DLD1 (cell line): ENCODE data around the gene TDRD1.
"Not testable (repeated sequence)": the region's sequence is repeated elsewhere in the genome, so short reads cannot be mapped to it uniquely, and the experiment has no call there.

Source experiments
- in situ Hi-C: cut with HindIII; loops from 2 replicates; pipeline ENCODE4 v1.10.0; 2017; ENCODE audit warnings: low sequenced_read_pairs

TDRD1 gene

GRCh38 chr10:114179148-114179547 is at the start of gene TDRD1:
Gene TDRD1, plus strand, starts transcription at chr10:114179353. Its CDS starts 8,479 bp downstream, at chr10:114187832.
- in situ Hi-C loops, result no loop called here

DNA sequence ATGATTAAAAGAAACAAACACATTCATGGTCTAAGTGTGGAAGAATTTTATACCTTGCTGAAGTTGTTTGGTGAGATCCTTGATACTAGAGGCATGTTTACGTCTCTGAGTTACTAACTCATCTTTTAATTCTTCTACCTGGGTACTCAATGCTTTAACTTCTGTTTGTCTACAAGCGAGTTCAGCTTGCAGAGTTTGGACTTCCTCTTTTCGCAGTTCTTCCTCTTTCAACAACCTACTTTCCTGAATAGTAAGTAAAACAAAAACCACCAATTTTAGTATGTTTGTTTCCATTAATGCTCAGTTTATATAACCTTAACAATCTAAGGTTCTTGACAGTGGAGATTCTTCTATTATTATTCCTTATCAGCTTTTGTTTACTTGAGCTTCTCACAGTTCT is 48.1 kb upstream of the TDRD1 start:
- in situ Hi-C loops, result no loop called here

- in situ Hi-C loops, result no loop called here
Measured at GRCh38 chr10:114135476-114135875, 43.7 kb upstream of the TDRD1 start.

DNA sequence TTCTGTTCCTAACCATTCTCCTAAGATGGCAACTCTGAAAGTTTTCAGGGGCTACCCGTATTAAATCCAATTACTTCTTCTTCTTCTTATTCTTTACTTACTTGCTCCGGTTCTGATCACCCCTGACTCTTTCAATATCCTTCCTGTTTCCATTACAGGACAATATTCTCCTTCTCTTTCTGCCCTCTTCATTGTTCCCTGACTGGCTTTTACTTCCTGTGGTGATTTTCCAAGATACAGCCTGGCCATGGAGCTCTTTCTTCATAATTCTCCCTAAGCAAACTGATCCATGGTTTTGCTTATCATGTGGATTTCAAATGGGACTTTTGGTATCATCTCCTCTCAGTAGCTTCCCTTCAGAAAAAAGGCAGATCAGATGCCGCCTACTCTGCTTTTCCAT is 40.6 kb upstream of the TDRD1 start:
- in situ Hi-C loops, result no loop called here

GRCh38 chr10:114140036-114140435 is 39.1 kb upstream of the TDRD1 start:
- in situ Hi-C loops, result no loop called here

DNA sequence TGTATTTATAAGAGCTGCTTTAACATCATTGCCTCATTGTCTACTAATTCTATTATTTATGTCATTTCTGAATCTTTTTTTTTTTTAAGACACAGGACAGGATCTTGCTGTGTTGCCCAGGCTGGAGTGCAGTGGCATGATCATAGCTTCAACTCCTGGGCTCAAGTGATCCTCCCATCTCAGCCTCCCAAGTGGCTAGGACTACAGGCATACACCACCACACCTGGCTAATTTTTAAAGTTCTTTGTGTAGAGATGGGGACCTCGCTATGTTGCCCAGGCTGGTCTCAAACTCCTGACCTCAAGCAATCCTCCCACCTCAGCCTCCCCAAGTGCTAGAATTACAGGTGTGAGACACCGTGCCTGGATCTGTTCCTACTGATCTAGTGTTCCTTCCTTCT is 38.3 kb upstream of the TDRD1 start:
- in situ Hi-C loops, result not testable (repeated sequence)

- in situ Hi-C loops, result no loop called here
Measured at GRCh38 chr10:114142018-114142417, 37.1 kb upstream of the TDRD1 start.

- in situ Hi-C loops, result no loop called here
Measured at GRCh38 chr10:114143160-114143559, 36.0 kb upstream of the TDRD1 start.

DNA sequence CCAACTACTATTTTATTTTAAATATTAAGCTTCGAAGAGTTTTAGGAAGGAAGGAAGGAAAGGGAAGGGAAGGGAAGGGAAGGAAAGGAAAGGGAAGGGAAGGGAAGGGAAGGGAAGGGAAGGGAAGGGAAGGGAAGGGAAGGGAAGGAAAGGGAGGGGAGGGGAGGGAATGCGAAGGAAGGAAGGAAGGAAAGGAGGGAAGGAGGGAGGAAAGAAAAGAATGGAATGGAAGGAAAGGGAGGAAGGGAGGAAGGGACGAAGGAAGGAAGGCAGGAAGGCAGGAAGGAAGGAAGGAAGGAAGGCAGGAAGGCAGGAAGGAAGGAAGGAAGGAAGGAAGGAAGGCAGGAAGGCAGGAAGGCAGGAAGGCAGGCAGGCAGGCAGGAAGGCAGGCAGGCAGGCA is 29.7 kb upstream of the TDRD1 start:
- in situ Hi-C loops, result not testable (repeated sequence)

DNA sequence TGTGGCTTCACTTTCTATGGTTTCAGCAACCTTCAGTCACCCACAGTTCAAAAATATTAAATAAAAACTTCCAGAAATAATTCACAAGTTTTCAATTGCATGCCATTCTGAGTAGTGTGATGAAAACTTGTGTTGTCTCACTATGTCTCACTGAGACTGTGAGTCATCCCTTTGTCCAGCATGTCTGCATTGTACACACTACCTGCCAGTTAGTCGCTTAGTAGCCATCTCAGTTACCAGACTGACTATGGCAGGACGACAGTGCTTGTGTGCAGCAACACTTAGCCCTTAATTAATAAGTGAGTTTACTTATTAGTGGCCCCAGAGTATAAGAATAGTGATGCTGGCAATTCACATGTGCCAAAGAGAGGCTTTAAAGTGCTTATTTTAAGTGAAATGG is 27.7 kb upstream of the TDRD1 start:
- in situ Hi-C loops, result no loop called here

DNA sequence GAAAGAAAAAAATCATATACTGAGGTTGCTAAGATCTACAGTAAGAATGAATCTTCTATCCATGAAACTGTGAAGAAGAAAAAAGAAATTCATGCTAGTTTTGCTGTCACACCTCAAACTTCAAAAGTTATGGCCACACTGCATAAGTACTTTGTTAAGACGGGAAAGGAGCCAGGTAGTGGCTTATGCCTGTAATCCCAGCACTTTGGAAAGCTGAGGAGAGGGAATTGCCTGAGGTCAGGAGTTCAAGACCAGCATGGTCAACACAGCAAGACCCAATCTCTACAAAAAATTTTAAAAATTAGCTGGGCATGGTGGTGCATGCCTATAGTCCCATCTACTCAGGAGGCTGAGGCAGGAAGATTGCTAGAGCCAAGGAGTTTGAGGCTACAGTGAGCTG is 27.3 kb upstream of the TDRD1 start:
- in situ Hi-C loops, result no loop called here

DNA sequence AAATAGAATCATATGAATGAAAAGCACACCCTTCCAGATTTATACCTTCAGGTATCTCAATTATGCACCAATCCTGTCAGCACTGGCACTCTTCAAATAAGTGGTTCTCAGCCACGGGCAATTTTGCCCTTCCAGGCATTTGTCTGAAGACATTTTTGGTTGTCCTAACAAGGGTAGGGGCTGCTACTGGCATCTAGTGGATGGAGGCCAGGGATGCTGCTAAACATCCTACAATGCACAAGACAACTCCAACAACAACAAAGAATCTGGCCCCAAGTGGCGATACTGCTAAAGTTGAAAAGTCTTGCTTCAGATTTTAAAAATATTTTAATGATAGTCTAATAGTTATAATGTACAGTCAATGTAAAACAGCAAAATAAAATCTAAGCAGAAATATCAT is 21.2 kb upstream of the TDRD1 start:
- in situ Hi-C loops, result no loop called here

- in situ Hi-C loops, result no loop called here
Measured at GRCh38 chr10:114163062-114163461, 16.1 kb upstream of the TDRD1 start.

DNA sequence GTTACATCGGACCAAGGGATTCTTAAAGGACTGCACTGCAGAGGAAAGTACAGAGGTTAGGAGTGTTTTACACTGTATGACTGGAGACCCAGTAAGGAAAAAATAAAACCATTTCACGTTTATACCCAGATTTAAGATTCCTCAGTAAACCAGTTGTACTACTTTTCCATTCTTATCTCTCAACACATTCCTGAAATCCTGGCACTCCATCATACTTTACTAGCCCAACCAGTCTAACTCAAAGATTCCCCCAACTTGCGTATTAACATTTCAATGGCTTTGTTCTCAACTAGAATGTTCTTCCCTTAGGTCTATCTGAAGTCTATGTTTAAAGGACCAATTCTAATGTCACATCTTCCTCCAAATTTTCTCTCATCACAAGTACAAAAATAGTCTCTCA is 13.1 kb upstream of the TDRD1 start:
- in situ Hi-C loops, result no loop called here

GRCh38 chr10:114166494-114166893 is 12.7 kb upstream of the TDRD1 start:
- in situ Hi-C loops, result no loop called here

- in situ Hi-C loops, result no loop called here
Measured at GRCh38 chr10:114167985-114168384, 11.2 kb upstream of the TDRD1 start.

DNA sequence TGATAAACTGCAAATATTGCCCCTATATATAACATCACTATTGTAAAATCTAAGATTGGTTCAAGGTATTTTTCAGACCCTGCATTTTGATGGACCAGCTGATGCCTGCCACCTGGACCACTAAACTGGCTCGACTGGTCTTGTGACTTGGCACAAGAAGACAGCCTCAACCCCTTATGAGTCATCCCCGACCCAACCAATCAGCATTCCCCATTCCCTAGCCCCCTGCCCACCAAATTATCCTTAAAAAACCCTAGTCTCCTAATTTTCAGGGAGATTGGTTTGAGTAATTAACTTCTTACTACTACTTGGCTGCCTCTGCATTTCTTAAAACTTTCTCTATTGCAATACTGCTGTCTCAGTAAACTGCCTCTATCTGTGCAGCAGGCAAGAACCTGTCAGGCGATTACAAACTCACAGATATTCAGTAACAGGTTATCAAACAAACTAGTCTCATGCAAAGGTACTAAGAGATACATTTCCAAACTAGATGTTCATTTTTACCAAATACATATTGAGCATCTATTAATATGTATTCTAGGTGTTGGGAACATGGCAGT is 10.6 kb upstream of the TDRD1 start:
- in situ Hi-C loops, result no loop called here

GRCh38 chr10:114172216-114172615 is 6.9 kb upstream of the TDRD1 start:
- in situ Hi-C loops, result no loop called here

DNA sequence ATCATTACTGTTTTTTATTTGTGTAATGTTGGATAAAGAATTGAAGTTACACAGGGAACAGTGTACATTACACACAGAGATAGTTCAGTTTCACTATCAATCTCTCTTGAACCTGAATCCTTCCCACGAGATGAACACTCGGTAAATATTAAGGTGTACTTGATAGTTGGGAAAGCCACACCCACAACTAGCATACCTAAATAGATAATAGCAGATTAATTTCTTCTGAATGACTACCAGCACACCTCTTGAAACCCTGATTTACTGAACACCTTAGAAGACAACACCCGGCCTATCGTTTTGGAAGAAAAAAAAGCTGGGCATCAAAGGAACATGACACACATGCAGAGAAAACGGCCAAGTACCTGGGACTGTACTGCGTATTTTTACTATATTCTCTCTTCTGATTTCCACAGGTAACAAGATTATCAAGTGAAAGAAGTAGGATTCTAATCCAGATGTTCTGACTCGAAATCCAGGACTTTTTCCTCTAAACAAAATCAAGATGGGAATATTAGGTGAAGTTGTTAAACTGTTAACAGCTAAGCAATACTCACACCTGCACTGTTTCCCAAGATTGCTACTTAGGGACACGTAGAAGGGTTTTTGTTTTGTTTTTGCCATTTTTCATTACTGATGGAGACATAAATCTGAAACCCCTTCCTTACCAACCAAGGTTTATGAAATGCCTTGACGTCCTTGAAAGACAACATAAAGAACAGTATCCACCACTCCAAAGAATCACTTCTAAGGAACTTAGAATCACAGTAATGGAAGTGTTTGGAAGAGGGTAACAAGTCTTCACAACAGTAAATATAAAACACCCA is 6.2 kb upstream of the TDRD1 start:
- in situ Hi-C loops, result no loop called here

DNA sequence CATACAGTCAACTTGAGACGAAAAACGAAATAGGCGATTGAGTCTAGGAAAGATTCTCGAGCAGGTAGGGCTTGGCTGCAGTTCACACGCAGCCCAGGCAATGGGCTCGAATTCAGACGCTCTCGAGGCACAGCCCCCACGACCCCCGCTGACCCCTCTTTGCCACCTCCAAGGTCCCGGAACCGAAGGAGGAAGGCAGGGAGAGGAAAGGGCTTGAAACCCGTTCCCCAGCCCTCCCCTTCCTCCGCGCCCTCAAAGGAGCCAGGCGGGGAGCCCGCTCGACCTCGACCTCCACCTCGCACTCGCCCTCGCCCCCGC is 5.6 kb upstream of the TDRD1 start:
- in situ Hi-C loops, result no loop called here

DNA sequence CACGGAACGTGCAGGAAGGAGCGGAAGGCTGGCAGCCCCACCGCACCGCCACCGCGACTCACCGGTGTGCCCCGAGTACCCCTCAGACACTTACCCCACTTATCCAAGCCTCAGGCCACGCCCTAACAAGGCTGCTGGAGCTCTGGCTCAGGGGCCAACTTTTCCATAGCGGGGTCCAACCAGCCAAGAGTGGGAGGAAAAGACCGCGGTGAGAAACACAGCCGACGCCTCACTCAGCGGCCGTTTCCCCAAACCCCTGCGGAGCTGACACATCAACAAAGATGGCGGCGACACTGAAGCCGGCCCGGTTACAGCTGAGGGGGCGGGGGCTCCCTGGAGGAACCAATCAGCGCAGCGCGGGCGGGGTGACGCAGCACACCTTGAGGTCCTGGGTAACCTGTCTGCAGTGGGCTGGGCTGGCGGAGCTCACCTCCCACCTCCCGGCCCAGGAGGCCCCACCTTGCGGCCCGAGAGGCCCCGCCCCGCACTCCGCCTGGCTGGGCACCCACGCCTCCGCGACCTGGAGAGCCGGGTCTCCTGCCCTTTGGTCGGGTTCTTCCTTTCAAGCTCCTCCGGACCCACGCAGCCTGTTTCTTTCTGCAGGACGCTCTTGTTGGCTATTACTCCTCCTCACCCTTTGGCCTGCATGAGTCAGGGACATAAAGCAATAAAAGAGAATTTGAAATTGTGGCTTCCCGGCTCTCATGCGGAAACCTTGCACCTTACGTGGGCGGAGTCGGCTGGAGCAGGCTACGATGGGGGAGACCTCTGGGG is 5.0 kb upstream of the TDRD1 start, which contains the start of gene CCDC186:
TSS of gene CCDC186 (minus strand) at position 283 of the 774 bp plus-strand sequence. CDS start 10,935 bp downstream, outside the sequence.
- in situ Hi-C loops, result no loop called here

DNA sequence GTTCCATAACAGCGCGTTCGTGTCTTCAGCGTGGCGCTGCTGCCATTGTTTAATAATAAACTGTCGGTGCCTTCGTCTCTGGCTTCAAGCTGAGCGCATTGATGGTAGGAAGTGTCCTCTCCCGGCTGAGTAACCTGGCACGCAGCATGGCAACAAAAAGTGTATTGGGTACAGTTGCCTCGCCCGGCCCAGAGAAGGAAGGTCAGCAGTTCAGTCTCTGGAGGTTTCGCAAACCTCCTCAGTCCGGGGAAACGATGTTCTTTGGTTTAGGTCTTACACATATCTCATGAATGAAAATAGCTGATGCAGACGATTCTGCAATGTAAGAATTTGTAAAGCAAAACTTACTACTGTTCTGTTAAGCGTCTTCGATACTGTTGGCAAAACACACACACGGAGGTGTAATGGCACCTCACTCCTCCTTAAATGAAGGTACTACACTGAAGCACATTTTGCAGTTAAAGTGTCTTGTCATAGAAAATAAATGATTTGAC is 4.4 kb upstream of the TDRD1 start:
- in situ Hi-C loops, result no loop called here
